ENCODE measurements around the gene PVR.

DNA sequence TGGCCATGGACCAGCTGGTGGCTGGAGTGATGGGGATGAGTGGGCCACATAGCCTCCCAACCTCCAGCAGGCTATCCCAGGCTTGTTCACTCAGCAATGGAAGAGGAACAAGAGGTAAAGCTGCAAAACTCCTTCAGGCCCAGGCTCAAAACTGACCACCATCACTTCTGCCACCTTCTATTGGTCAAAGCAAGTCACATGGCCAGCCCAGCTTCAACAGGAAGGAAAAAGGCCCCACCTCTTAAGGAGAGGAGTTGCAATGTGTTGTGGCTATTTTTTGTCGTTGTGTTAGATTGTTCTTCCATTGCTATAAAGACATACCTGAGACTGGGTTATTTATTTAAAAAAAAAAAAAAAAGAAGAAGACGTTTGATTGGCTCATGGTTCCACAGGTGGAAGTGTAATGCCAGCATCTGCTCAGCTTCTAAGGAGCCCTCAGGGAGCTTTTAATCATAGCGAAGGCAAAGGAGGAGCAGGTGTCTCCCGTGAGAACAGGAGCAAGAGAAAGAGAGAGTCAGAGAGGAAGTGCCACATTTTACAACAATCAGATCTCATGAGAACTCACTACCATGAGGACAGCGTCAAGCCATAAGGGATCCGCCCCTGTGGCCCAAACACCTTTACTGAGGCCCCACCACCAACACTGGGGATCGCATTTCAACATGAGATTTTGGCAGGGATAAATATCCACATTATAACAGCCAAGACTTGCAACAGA is 24.9 kb upstream of the PVR start:
- TF ChIP-seq, protein P1, sequence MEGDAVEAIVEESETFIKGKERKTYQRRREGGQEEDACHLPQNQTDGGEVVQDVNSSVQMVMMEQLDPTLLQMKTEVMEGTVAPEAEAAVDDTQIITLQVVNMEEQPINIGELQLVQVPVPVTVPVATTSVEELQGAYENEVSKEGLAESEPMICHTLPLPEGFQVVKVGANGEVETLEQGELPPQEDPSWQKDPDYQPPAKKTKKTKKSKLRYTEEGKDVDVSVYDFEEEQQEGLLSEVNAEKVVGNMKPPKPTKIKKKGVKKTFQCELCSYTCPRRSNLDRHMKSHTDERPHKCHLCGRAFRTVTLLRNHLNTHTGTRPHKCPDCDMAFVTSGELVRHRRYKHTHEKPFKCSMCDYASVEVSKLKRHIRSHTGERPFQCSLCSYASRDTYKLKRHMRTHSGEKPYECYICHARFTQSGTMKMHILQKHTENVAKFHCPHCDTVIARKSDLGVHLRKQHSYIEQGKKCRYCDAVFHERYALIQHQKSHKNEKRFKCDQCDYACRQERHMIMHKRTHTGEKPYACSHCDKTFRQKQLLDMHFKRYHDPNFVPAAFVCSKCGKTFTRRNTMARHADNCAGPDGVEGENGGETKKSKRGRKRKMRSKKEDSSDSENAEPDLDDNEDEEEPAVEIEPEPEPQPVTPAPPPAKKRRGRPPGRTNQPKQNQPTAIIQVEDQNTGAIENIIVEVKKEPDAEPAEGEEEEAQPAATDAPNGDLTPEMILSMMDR (IDR thresholded peaks at IDR 0.05; ENCODE audit: low read depth, low read length, poor library complexity, severe bottlenecking), result no peak
- no peak for TF ChIP-seq EZH2phosphoT487 (IDR thresholded peaks at IDR 0.05; ENCODE audit: borderline replicate concordance, low read length)

Data from DOHH2 (cell line).